HEK293 (cell line): ENCODE data around the gene CROCC.

ENCODE experiments used
- CTCF ChIA-PET: fragments of 350-600 bp; formaldehyde crosslinking; extraction: SDS; loops from one replicate; lab custom pipeline; 2021; ENCODE audit warnings: antibody characterized with exemption; lab: Yijun Ruan, JAX
- POLR2A ChIA-PET: fragments of 300-600 bp; formaldehyde crosslinking; extraction: SDS; loops from one replicate; lab custom pipeline; 2020; ENCODE audit warnings: antibody characterized with exemption, inconsistent platforms; lab: Yijun Ruan, JAX
- H3K27ac ChIP-seq: fragments of 200-500 bp; sonication (Bioruptor generic); 2 replicates; pipeline ENCODE4 v1.5.1; 2014; ENCODE audit warnings: low read depth, low read length, control low read depth, inconsistent platforms; ENCODE audit errors: extremely low read depth
- H3K36me3 ChIP-seq, 2 experiments: fragments of 200-500 bp in 1 of 2; sonication (Bioruptor generic) in 1 of 2; 1 replicate in 1 of 2; 2 replicates in 1 of 2; pipeline ENCODE4 v1.5.1; 2014 to 2017; ENCODE audit warnings: inconsistent platforms in 2 of 2, low read length in 2 of 2; ENCODE audit not compliant: control insufficient read depth in 2 of 2, insufficient read depth in 1 of 2
- H3K4me1 ChIP-seq: fragments of 200-500 bp; sonication (Bioruptor generic); 2 replicates; pipeline ENCODE4 v1.5.1; 2014; ENCODE audit warnings: mild to moderate bottlenecking, low read length, inconsistent platforms; ENCODE audit not compliant: control insufficient read depth, insufficient read depth
- H3K4me3 ChIP-seq: 2 replicates; pipeline ENCODE4 v1.5.1; 2011; ENCODE audit warnings: low read depth, mild to moderate bottlenecking, control low read depth, low read length, moderate library complexity
- H3K9me3 ChIP-seq: fragments of 200-500 bp; sonication (Bioruptor generic); 2 replicates; pipeline ENCODE4 v1.5.1; 2014; ENCODE audit warnings: low read depth, low read length, inconsistent platforms; ENCODE audit not compliant: control insufficient read depth, insufficient read depth
- ELK4 ChIP-seq: IDR thresholded peaks from 2 replicates; pipeline ENCODE4 v1.6.1; 2011; ENCODE audit warnings: mild to moderate bottlenecking, low read depth, low read length, borderline replicate concordance
- GLIS2 ChIP-seq: fragments of 450-650 bp; formaldehyde crosslinking; IDR thresholded peaks from 2 replicates; pipeline ENCODE4 v1.5.1; 2016; ENCODE audit warnings: missing biosample characterization, missing genetic modification characterization
- HOXA7 ChIP-seq: sonication (generic); formaldehyde crosslinking; IDR thresholded peaks from 2 replicates; pipeline ENCODE4 v1.8.1; 2022; ENCODE audit warnings: missing genetic modification reagents, borderline replicate concordance
- KLF1 ChIP-seq: fragments of 450-650 bp; formaldehyde crosslinking; IDR thresholded peaks from 2 replicates; pipeline ENCODE4 v1.5.1; 2016; ENCODE audit warnings: missing biosample characterization, missing genetic modification characterization
- KLF10 ChIP-seq: fragments of 450-650 bp; IDR thresholded peaks from 2 replicates; pipeline ENCODE4 v1.5.1; 2018; ENCODE audit warnings: missing biosample characterization, mild to moderate bottlenecking, missing genetic modification characterization
- ZEB2 ChIP-seq: fragments of 450-650 bp; formaldehyde crosslinking; IDR thresholded peaks from 2 replicates; pipeline ENCODE4 v1.5.1; 2016; ENCODE audit warnings: missing biosample characterization, missing genetic modification characterization
- ZFHX2 ChIP-seq: fragments of 450-650 bp; formaldehyde crosslinking; conservative IDR thresholded peaks from 2 replicates; pipeline ENCODE4 v1.5.1; 2016; ENCODE audit warnings: missing biosample characterization, missing genetic modification characterization
- ZFP41 ChIP-seq: fragments of 450-650 bp; formaldehyde crosslinking; IDR thresholded peaks from 2 replicates; pipeline ENCODE4 v1.5.1; 2016; ENCODE audit warnings: missing biosample characterization, missing genetic modification characterization, borderline replicate concordance
- ZNF18 ChIP-seq: fragments of 450-650 bp; formaldehyde crosslinking; IDR thresholded peaks from 2 replicates; pipeline ENCODE4 v1.5.1; 2016; ENCODE audit warnings: missing biosample characterization, missing genetic modification characterization
- ZNF184 ChIP-seq: fragments of 450-650 bp; IDR thresholded peaks from 2 replicates; pipeline ENCODE4 v1.5.1; 2018; ENCODE audit warnings: missing biosample characterization, mild to moderate bottlenecking, missing genetic modification characterization
- ZNF335 ChIP-seq: fragments of 450-650 bp; formaldehyde crosslinking; conservative IDR thresholded peaks from 2 replicates; pipeline ENCODE4 v1.5.1; 2016; ENCODE audit warnings: missing biosample characterization, missing genetic modification characterization
- ZNF341 ChIP-seq: fragments of 450-650 bp; formaldehyde crosslinking; IDR thresholded peaks from 2 replicates; pipeline ENCODE4; 2016; ENCODE audit warnings: low read depth, missing biosample characterization, missing genetic modification characterization
- ZNF37A ChIP-seq: fragments of 450-650 bp; IDR thresholded peaks from 2 replicates; pipeline ENCODE4 v1.5.1; 2018; ENCODE audit warnings: missing biosample characterization, missing genetic modification characterization
- ZNF394 ChIP-seq: fragments of 450-650 bp; formaldehyde crosslinking; IDR thresholded peaks from 2 replicates; pipeline ENCODE4 v1.5.1; 2016; ENCODE audit warnings: missing biosample characterization, missing genetic modification characterization, mild to moderate bottlenecking, moderate library complexity, borderline replicate concordance
- ZNF449 ChIP-seq: fragments of 450-650 bp; formaldehyde crosslinking; IDR thresholded peaks from 2 replicates; pipeline ENCODE4 v1.5.1; 2017; ENCODE audit warnings: missing biosample characterization, mild to moderate bottlenecking, missing genetic modification characterization, moderate library complexity
- ZNF555 ChIP-seq: fragments of 450-650 bp; formaldehyde crosslinking; conservative IDR thresholded peaks from 2 replicates; pipeline ENCODE4 v1.5.1; 2017; ENCODE audit warnings: missing biosample characterization, mild to moderate bottlenecking, missing genetic modification characterization, inconsistent platforms
- ZNF561 ChIP-seq: fragments of 450-650 bp; IDR thresholded peaks from 2 replicates; pipeline ENCODE4 v1.5.1; 2018; ENCODE audit warnings: missing biosample characterization, missing genetic modification characterization, borderline replicate concordance
- ZNF670 ChIP-seq: fragments of 450-650 bp; formaldehyde crosslinking; IDR thresholded peaks from 2 replicates; pipeline ENCODE4 v1.5.1; 2016; ENCODE audit warnings: missing biosample characterization, missing genetic modification characterization, low read depth
- ZNF768 ChIP-seq: fragments of 450-650 bp; formaldehyde crosslinking; IDR thresholded peaks from 2 replicates; pipeline ENCODE4 v1.5.1; 2018; ENCODE audit warnings: missing biosample characterization, mild to moderate bottlenecking, missing genetic modification characterization
- ZSCAN23 ChIP-seq: fragments of 450-650 bp; formaldehyde crosslinking; IDR thresholded peaks from 2 replicates; pipeline ENCODE4 v1.5.1; 2016; ENCODE audit warnings: missing biosample characterization, missing genetic modification characterization
- TF ChIP-seq, protein P1 (sequence below): fragments of 450-650 bp; formaldehyde crosslinking; IDR thresholded peaks from 2 replicates; pipeline ENCODE4 v1.5.1; 2016; ENCODE audit warnings: missing biosample characterization, missing genetic modification characterization
- TF ChIP-seq, protein P2 (sequence below): fragments of 450-650 bp; formaldehyde crosslinking; IDR thresholded peaks from 2 replicates; pipeline ENCODE4 v1.5.1; 2016; ENCODE audit warnings: missing biosample characterization, missing genetic modification characterization

CROCC gene

GRCh38 chr1:16986560-16986959, 64.8 kb downstream of the CROCC start:
- ChIA-PET CTCF (interaction anchor here (0.6 to 3.5 kb wide), 11 partner anchors 11 to 336 kb away, joined by 3 to 15 read pairs (median 5); no protein-coding TSS in a partner anchor), POLR2A (interaction anchor here (1.0 to 1.7 kb wide), 2 partner anchors 8 to 35 kb away, joined by 3 read pairs; no protein-coding TSS in a partner anchor)
- no peak overlapping the region for H3K27ac ChIP-seq
- H3K4me1 ChIP-seq: no peaks in the 10 kb centered on the region
- TF ChIP-seq HOXA7 (no peak), ZNF341 (no peak), ZNF184 (no peak), ZSCAN23 (tag by site-specific recombination) (no peak), ZNF768 (tag by site-specific recombination) (no peak), ZNF670 (no peak), ZNF561 (no peak), ELK4 (no peak), ZFHX2 (tag by site-specific recombination) (no peak), ZNF335 (tag by site-specific recombination) (no peak), ZNF37A (tag by site-specific recombination) (no peak), ZNF555 (tag by site-specific recombination) (no peak), GLIS2 (no peak), ZNF18 (tag by site-specific recombination) (no peak), KLF1 (no peak), ZNF394 (no peak), ZEB2 (tag by site-specific recombination) (no peak), ZNF449 (no peak), KLF10 (no peak)
- TF ChIP-seq, protein P1, sequence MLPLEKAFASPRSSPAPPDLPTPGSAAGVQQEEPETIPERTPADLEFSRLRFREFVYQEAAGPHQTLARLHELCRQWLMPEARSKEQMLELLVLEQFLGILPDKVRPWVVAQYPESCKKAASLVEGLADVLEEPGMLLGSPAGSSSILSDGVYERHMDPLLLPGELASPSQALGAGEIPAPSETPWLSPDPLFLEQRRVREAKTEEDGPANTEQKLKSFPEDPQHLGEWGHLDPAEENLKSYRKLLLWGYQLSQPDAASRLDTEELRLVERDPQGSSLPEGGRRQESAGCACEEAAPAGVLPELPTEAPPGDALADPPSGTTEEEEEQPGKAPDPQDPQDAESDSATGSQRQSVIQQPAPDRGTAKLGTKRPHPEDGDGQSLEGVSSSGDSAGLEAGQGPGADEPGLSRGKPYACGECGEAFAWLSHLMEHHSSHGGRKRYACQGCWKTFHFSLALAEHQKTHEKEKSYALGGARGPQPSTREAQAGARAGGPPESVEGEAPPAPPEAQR (tag by site-specific recombination): no peak
- peaks cover 0 to 56% of the 10 kb centered on the region in 2 experiments; a peak in 2 of 3 replicates for H3K36me3 ChIP-seq
- no peaks in the 10 kb centered on the region for H3K9me3 ChIP-seq
- H3K4me3 ChIP-seq: no peak overlapping the region

DNA sequence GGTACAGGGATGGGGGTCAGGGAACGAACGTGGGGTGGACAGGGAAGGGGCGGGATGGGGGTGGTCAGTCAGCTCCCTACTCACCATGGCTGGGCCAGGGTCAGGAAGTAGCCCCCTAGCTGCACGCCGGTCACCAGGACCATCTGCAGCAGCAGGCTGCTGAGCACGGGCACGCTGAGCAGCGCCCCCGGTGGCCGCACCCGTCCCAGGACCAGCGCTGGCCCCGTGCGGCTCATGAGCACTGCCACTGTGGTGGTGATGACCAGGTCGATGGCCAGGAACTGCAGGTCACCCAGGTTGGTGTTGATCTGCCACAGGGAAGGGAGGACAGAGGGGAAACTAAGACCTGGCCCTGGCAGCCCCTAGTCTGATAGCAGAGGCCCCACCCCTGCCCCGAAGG, 65.2 kb downstream of the CROCC start:
- ChIA-PET CTCF (interaction anchor here (0.6 to 3.5 kb wide), 12 partner anchors 11 to 336 kb away, joined by 3 to 15 read pairs (median 4); no protein-coding TSS in a partner anchor), POLR2A (interaction anchor here (1.0 kb wide), 1 partner anchor 9 kb away, joined by 3 read pairs; no protein-coding TSS in a partner anchor)

More for the DNA sequence above, 65.2 kb downstream of the CROCC start:
- H3K36me3 ChIP-seq: peaks cover 0 to 60% of the 10 kb centered on the region in 2 experiments; a peak in 2 of 3 replicates
- no peaks in the 10 kb centered on the region for H3K4me1 ChIP-seq
- H3K27ac ChIP-seq: no peak overlapping the region
- H3K4me3 ChIP-seq: no peak overlapping the region
- no peaks in the 10 kb centered on the region for H3K9me3 ChIP-seq
- TF ChIP-seq, protein P2, sequence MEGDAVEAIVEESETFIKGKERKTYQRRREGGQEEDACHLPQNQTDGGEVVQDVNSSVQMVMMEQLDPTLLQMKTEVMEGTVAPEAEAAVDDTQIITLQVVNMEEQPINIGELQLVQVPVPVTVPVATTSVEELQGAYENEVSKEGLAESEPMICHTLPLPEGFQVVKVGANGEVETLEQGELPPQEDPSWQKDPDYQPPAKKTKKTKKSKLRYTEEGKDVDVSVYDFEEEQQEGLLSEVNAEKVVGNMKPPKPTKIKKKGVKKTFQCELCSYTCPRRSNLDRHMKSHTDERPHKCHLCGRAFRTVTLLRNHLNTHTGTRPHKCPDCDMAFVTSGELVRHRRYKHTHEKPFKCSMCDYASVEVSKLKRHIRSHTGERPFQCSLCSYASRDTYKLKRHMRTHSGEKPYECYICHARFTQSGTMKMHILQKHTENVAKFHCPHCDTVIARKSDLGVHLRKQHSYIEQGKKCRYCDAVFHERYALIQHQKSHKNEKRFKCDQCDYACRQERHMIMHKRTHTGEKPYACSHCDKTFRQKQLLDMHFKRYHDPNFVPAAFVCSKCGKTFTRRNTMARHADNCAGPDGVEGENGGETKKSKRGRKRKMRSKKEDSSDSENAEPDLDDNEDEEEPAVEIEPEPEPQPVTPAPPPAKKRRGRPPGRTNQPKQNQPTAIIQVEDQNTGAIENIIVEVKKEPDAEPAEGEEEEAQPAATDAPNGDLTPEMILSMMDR (tag by site-specific recombination): peak; percentile 50
- TF ChIP-seq ZFP41 (tag by site-specific recombination): no peak
